ENCODE results near the gene GIN1. TPM values are rescaled to one million over a fixed set of nuclear protein-coding genes. Genes with fewer than 3 reads are reported as not detected.

GIN1 gene
- total RNA-seq, 2 donors from 2014 or later: 7.0 to 9.6 TPM

DNA sequence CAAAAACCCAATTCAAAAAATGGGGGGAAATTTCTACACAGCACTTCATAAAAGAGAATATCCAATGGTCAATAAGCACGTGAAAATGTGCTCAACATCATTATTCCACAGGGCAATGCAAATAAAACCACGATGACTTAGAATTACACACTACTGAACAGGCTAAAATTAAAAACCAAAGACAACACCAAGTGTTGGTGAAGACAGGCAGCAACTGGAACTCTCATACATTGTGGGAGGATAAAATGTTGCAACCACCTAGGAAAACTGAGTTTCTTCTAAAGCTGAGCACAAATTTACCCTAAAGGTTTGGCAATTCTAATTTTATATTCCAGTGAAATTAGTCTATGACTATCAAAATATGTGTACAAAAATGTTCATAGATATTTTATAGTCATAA is 9.5 kb downstream of the GIN1 start:
- no peak overlapping the region for H3K27ac ChIP-seq (ENCODE audit: low read depth, low read length)
- H3K36me3 Mint-ChIP-seq (ENCODE audit: low read depth): peaks cover 3% of the 10 kb centered on the region
- H3K9ac ChIP-seq (ENCODE audit: extremely low read depth, low read length, poor library complexity, severe bottlenecking): no peak overlapping the region
- no peaks in the 10 kb centered on the region for H3K4me1 ChIP-seq (ENCODE audit: control insufficient read depth, insufficient read depth, low read length)
- H3K36me3 ChIP-seq (ENCODE audit: control insufficient read depth, insufficient read depth, low read length): peaks cover 6% of the 10 kb centered on the region
- no peak overlapping the region for H3K27ac Mint-ChIP-seq
- TF ChIP-seq, protein P1, sequence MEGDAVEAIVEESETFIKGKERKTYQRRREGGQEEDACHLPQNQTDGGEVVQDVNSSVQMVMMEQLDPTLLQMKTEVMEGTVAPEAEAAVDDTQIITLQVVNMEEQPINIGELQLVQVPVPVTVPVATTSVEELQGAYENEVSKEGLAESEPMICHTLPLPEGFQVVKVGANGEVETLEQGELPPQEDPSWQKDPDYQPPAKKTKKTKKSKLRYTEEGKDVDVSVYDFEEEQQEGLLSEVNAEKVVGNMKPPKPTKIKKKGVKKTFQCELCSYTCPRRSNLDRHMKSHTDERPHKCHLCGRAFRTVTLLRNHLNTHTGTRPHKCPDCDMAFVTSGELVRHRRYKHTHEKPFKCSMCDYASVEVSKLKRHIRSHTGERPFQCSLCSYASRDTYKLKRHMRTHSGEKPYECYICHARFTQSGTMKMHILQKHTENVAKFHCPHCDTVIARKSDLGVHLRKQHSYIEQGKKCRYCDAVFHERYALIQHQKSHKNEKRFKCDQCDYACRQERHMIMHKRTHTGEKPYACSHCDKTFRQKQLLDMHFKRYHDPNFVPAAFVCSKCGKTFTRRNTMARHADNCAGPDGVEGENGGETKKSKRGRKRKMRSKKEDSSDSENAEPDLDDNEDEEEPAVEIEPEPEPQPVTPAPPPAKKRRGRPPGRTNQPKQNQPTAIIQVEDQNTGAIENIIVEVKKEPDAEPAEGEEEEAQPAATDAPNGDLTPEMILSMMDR (conservative IDR thresholded peaks at IDR 0.05): no peak
- peaks cover 3% of the 10 kb centered on the region for H3K9me3 Mint-ChIP-seq
- H3K27me3 Mint-ChIP-seq (ENCODE audit: insufficient read depth): no peaks in the 10 kb centered on the region
- WGBS, 2 experiments (ENCODE audit: insufficient coverage in 1 of 2, insufficient read length in 1 of 2): 92% methylated on average over 2 of the region's 2 CpGs; no CpG with 5 or more reads in 1 of the 2 experiments
- H3K27me3 ChIP-seq (ENCODE audit: control insufficient read depth, insufficient read depth, low read length, poor library complexity, severe bottlenecking): no peaks in the 10 kb centered on the region
- H3K4me1 Mint-ChIP-seq: no peaks in the 10 kb centered on the region
- H3K4me3 Mint-ChIP-seq: no peak overlapping the region
- no peak for DNase-seq
- peaks cover 6% of the 10 kb centered on the region for H3K9me3 ChIP-seq (ENCODE audit: control insufficient read depth, low read length)
- no peak overlapping the region for H3K4me3 ChIP-seq (ENCODE audit: low read length)

DNA sequence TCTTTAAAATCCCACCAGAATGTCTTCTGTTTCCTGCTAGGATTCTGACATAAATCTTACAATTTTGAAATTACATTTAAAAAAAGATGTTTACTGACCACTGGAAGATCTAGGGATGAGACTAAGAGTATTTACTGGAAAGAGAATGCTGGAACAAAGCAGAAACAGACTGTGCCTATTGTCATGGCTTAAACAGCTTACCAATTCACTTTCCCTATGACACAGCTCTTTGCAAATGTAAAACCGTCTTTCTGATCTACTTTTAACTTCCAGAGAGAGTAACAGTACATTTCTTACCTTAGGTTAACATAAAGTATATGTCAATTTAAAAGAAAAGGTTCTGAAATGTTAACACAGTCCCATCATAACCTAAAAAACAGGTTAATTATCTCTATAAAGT is 10.7 kb downstream of the GIN1 start:
- Histone ChIP-seq H3K4me1 (ENCODE audit: control insufficient read depth, insufficient read depth, low read length) (no peaks in the 10 kb centered on the region), H3K36me3 (ENCODE audit: control insufficient read depth, insufficient read depth, low read length) (peaks cover 10% of the 10 kb centered on the region), H3K27me3 (ENCODE audit: control insufficient read depth, insufficient read depth, low read length, poor library complexity, severe bottlenecking) (no peaks in the 10 kb centered on the region), H3K27ac (ENCODE audit: low read depth, low read length) (no peak overlapping the region), H3K9ac (ENCODE audit: extremely low read depth, low read length, poor library complexity, severe bottlenecking) (no peak overlapping the region), H3K4me3 (ENCODE audit: low read length) (no peak overlapping the region), H3K9me3 (ENCODE audit: control insufficient read depth, low read length) (peaks cover 6% of the 10 kb centered on the region)
- DNase-seq: no peak
- Mint-ChIP-seq H3K27me3 (ENCODE audit: insufficient read depth) (no peaks in the 10 kb centered on the region), H3K4me1 (no peaks in the 10 kb centered on the region), H3K9me3 (peaks cover 3% of the 10 kb centered on the region), H3K4me3 (no peak overlapping the region), H3K27ac (no peak overlapping the region), H3K36me3 (ENCODE audit: low read depth) (peaks cover 5% of the 10 kb centered on the region)
- 47% methylated on average over 1 of the region's 1 CpG; no CpG with 5 or more reads in 1 of the 2 experiments for WGBS, 2 experiments (ENCODE audit: insufficient coverage in 1 of 2, insufficient read length in 1 of 2)
- TF ChIP-seq, protein P1 (conservative IDR thresholded peaks at IDR 0.05): no peak

DNA sequence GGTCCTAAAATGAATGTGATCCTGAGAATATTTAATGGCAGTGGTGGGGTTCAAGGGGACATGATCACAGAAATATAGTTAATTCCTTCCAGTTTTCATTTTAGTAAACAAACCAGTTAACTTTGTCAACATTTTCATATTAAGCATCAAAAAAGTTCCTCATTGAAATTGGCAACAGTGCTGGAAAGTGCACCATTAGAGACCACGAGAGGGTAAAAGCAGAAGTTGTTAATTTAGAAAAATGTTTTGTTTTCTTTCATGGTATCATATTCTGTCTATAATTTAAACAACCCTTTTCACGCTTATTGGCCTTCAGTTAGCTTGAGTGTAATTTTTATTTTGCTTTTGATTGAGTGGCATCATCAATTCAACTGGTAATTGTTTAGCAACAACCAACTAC is 11.9 kb downstream of the GIN1 start:
- H3K27me3 Mint-ChIP-seq (ENCODE audit: insufficient read depth): no peaks in the 10 kb centered on the region
- peaks cover 12% of the 10 kb centered on the region for H3K36me3 ChIP-seq (ENCODE audit: control insufficient read depth, insufficient read depth, low read length)
- no peak overlapping the region for H3K4me3 ChIP-seq (ENCODE audit: low read length)
- TF ChIP-seq, protein P1 (conservative IDR thresholded peaks at IDR 0.05): no peak
- H3K4me1 Mint-ChIP-seq: no peaks in the 10 kb centered on the region
- H3K9me3 ChIP-seq (ENCODE audit: control insufficient read depth, low read length): peaks cover 6% of the 10 kb centered on the region
- no peak overlapping the region for H3K4me3 Mint-ChIP-seq
- WGBS, 2 experiments (ENCODE audit: insufficient coverage in 1 of 2, insufficient read length in 1 of 2): 100% methylated on average over 1 of the region's 2 CpGs
- peak overlapping the region; percentile 52 for H3K27ac Mint-ChIP-seq
- no peaks in the 10 kb centered on the region for H3K4me1 ChIP-seq (ENCODE audit: control insufficient read depth, insufficient read depth, low read length)
- H3K27ac ChIP-seq (ENCODE audit: low read depth, low read length): no peak overlapping the region
- H3K9me3 Mint-ChIP-seq: peaks cover 3% of the 10 kb centered on the region
- no peaks in the 10 kb centered on the region for H3K27me3 ChIP-seq (ENCODE audit: control insufficient read depth, insufficient read depth, low read length, poor library complexity, severe bottlenecking)
- peaks cover 12% of the 10 kb centered on the region for H3K36me3 Mint-ChIP-seq (ENCODE audit: low read depth)
- DNase-seq: no peak
- no peak overlapping the region for H3K9ac ChIP-seq (ENCODE audit: extremely low read depth, low read length, poor library complexity, severe bottlenecking)

All from endodermal cell (in vitro differentiated cells).